Gastroesophageal sphincter (tissue), 3 donors: ENCODE results near the gene MBNL1.
"Not testable (repeated sequence)": the region's sequence is repeated elsewhere in the genome, so short reads cannot be mapped to it uniquely, and the experiment has no call there.

Source experiments
- CTCF ChIP-seq, 4 experiments: fragments of 200-600 bp in 2 of 4; fragments of 450-650 bp in 2 of 4; sonication (generic) in 1 of 4; IDR thresholded peaks; one replicate each; pipeline ENCODE4 v1.5.1; 2017 to 2019; ENCODE audit warnings: antibody characterized with exemption in 4 of 4, mild to moderate bottlenecking in 2 of 4, moderate library complexity in 2 of 4
- POLR2A ChIP-seq, 2 donors: fragments of 450-650 bp; IDR thresholded peaks; one replicate each; pipeline ENCODE4 v1.6.1; 2017; ENCODE audit warnings: antibody characterized with exemption in 2 of 2, mild to moderate bottlenecking in 2 of 2, moderate library complexity in 1 of 2
- POLR2AphosphoS5 ChIP-seq: sonication (generic); formaldehyde crosslinking; IDR thresholded peaks from one replicate; pipeline ENCODE4 v1.6.1; 2017; ENCODE audit warnings: antibody characterized with exemption

- TF ChIP-seq POLR2A (IDR thresholded peaks at IDR 0.05); CTCF (IDR thresholded peaks at IDR 0.05); POLR2AphosphoS5: not testable (repeated sequence)
Observed at GRCh38 chr3:152337337-152337736, 68.6 kb downstream of the MBNL1 start.
